Stimulated activated CD4-positive, alpha-beta T cell treated with anti-CD3 and anti-CD28 coated beads, Interleukin-2, amount 100 ng/mL, for 4 hours (primary cell): Measurements from ENCODE around the gene LIPG.

Experiments
- DNase-seq: peaks from one replicate; pipeline ENCODE4 v3.0.0-alpha.2; 2020; ENCODE audit warnings: low read depth

Gene LIPG

GRCh38 chr18:49638891-49639557 is 77.2 kb downstream of the LIPG start:
- no peak for DNase-seq

DNA sequence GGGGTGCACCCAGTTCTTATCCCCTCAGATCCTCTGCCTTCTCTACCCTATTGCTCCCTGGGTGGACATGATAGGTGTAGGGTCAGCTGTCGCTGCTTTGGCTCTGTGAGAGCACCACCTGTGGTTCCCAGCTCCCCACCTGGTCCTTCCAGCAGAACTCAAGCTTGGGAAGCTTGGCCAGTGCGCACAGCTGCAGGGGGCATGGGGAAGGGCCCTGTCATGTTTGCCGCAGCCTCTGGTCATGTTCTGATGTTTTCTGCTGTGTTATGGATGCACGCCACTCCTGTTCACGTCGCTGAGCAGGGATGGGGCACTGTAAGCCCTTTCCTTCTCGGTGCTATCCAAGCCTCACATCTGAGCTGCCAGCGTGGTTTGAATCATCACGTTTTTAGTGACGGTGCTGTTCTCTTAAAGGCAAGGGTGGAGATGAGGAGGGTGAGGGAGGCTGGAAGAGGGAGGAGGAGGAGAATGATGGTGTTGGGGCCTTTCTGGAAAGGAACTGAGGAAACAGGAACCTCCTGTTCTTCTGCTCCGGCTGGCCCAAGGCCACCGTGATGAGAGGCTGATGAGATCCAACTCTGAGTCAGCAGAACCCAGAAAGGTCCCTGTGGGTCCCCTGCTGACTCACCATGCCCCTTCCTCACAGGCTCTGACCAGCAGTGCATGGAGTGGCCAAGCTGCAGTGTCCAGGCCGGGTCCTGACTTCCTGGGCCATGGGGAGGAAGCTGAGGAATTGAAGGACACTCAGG is 78.0 kb downstream of the LIPG start:
- no peak for DNase-seq

DNA sequence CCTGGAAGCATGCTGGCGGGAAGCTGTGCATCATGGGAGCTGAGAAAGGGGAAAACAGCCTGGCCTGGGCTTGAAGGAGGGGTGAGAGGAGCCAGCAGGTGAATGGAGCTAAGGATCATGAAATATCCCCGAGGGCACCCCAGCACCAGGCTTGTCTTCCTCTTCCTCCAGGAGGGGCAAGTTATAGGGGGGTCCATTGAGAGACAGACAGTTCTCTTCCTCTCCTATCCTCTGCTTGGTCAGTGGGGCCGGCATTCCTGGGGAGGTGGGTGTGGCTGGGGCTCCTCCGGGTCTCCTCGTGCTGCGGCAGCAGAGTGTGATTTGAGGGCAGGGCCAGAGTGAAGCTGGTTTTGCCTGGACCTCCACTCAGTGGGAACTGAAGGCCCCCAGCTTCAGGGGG is 78.9 kb downstream of the LIPG start:
- no peak for DNase-seq

- DNase-seq, result no peak
These were observed 83.3 kb downstream of the LIPG start for GRCh38 chr18:49645196-49645595.

GRCh38 chr18:49645841-49646351 is 84.0 kb downstream of the LIPG start:
- DNase-seq, result no peak

- DNase-seq, result no peak
These were observed 85.0 kb downstream of the LIPG start for GRCh38 chr18:49646873-49647272.

DNA sequence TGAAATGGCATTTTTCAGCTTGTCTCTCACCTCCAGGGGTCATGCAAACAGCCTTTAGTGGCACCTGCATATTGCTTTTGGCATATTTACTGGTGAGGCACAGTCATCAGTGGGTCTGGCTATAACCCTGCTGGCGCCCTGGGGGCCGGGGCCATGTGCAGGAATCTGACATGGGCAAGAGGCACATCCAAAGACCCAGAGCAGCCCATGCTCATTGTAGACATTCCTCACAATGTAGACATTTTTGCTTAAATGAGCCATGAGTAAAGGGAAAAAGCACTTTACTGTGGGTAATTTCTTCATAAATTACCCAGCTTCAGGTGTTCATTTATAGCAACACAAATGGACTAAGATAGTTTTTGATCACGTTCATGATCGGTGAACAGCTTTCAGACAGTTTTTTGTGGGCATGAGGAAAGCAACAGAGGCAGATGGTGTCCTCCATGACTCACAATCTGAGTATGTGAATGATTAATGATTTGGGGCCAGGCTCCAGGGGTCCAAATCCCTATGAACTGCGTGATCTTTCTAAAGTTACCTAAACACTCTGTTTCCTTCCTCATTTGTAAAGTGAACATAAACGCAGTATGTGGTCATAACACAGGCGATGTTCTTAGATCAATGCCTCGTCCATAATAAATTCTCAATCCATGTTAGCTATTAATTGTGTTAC is 85.8 kb downstream of the LIPG start:
- no peak for DNase-seq

GRCh38 chr18:49648326-49648725 is 86.5 kb downstream of the LIPG start:
- DNase-seq, result no peak
